HepG2 (cell line): ENCODE data around the gene ZNF343. TPM values are rescaled to one million over a fixed set of nuclear protein-coding genes. Genes with fewer than 3 reads are reported as not detected.

Source experiments
- DMAP1 ChIP-seq: IDR thresholded peaks from 2 replicates; pipeline ENCODE4 v1.6.1; 2016
- ETV6 ChIP-seq: sonication (generic); formaldehyde crosslinking; conservative IDR thresholded peaks from 2 replicates; pipeline ENCODE4 v1.4.0; 2020; ENCODE audit warnings: missing genetic modification reagents
- FOXP1 ChIP-seq, 2 experiments: fragments of 450-650 bp in 1 of 2; IDR thresholded peaks; 2 replicates each; pipeline ENCODE4 v1.6.1; 2017 to 2018; ENCODE audit warnings: antibody characterized with exemption in 1 of 2
- GTF2F1 ChIP-seq: fragments of 150-350 bp; IDR thresholded peaks from 2 replicates; pipeline ENCODE4 v1.6.1; 2014; ENCODE audit warnings: low read length
- RBAK ChIP-seq: sonication (generic); formaldehyde crosslinking; IDR thresholded peaks from 2 replicates; pipeline ENCODE4 v1.5.1; 2020; ENCODE audit warnings: mild to moderate bottlenecking, missing genetic modification reagents
- SIX1 ChIP-seq: sonication (generic); formaldehyde crosslinking; IDR thresholded peaks from 2 replicates; pipeline ENCODE4 v1.4.0; 2020; ENCODE audit warnings: missing genetic modification reagents, borderline replicate concordance
- ZBTB3 ChIP-seq: sonication (generic); formaldehyde crosslinking; IDR thresholded peaks from 2 replicates; pipeline ENCODE4 v1.4.0; 2020; ENCODE audit warnings: low read depth, mild to moderate bottlenecking, moderate library complexity, missing genetic modification reagents, borderline replicate concordance
- ZFP36L2 ChIP-seq: sonication (generic); formaldehyde crosslinking; IDR thresholded peaks from 2 replicates; pipeline ENCODE4 v1.4.0; 2020; ENCODE audit warnings: missing genetic modification reagents
- ZNF850 ChIP-seq: sonication (generic); formaldehyde crosslinking; conservative IDR thresholded peaks from 2 replicates; pipeline ENCODE4 v1.9.0; 2021; ENCODE audit warnings: mild to moderate bottlenecking, missing genetic modification reagents
- ZSCAN21 ChIP-seq: sonication (generic); formaldehyde crosslinking; IDR thresholded peaks from 2 replicates; pipeline ENCODE4 v1.8.0; 2022; ENCODE audit warnings: mild to moderate bottlenecking, missing genetic modification reagents, moderate library complexity, borderline replicate concordance
- polyA plus RNA-seq, 8 experiments: library from polyadenylated mRNA; depleted of rRNA in 3 of 8; stranded (reverse) in 7 of 8; unstranded in 1 of 8; fragments of >200 nt; fragmentation: Illumina TruSeq in 4 of 8; extraction: Trizol in 4 of 8; gene quantifications; 2 replicates each; pipeline versions ENCODE4 v1.2.1 to v1.2.3, GENCODE V29; 2011 to 2016; ENCODE audit warnings: low read depth in 4 of 8, missing spikeins in 1 of 8, mixed read lengths in 1 of 8; ENCODE audit not compliant: insufficient read depth in 1 of 8
- total RNA-seq, 5 experiments: library from RNA; depleted of rRNA; stranded (reverse); fragments of >200 nt; fragmentation: Illumina TruSeq; extraction: Trizol; gene quantifications; 2 replicates each; pipeline ENCODE4 v1.2.3, GENCODE V29; 2016; ENCODE audit warnings: low read depth in 1 of 5
- TF ChIP-seq, protein P1 (sequence below): sonication (generic); formaldehyde crosslinking; IDR thresholded peaks from 2 replicates; pipeline ENCODE4 v1.4.0; 2020; ENCODE audit warnings: mild to moderate bottlenecking, missing genetic modification reagents
- TF ChIP-seq, protein P2 (sequence below), 2 experiments: IDR thresholded peaks; 2 replicates each; pipeline ENCODE4 v1.6.1; 2011 to 2012; ENCODE audit warnings: low read length in 2 of 2, borderline replicate concordance in 1 of 2, low read depth in 1 of 2, mild to moderate bottlenecking in 1 of 2, moderate library complexity in 1 of 2
- TF ChIP-seq, protein P3 (sequence below): sonication (generic); formaldehyde crosslinking; IDR thresholded peaks from 2 replicates; pipeline ENCODE4 v1.5.0; 2020; ENCODE audit warnings: mild to moderate bottlenecking, low read depth, missing genetic modification reagents, borderline replicate concordance
- TF ChIP-seq, protein P4 (sequence below): sonication (generic); formaldehyde crosslinking; IDR thresholded peaks from 2 replicates; pipeline ENCODE4 v1.4.0; 2020; ENCODE audit warnings: missing genetic modification reagents

ZNF343 gene
- total and polyA plus RNA-seq, 2 of the 13 experiments (the other 11 are each of a cell fraction or from before 2014, with no cell fraction given) = 16.4 to 22.1 TPM

DNA sequence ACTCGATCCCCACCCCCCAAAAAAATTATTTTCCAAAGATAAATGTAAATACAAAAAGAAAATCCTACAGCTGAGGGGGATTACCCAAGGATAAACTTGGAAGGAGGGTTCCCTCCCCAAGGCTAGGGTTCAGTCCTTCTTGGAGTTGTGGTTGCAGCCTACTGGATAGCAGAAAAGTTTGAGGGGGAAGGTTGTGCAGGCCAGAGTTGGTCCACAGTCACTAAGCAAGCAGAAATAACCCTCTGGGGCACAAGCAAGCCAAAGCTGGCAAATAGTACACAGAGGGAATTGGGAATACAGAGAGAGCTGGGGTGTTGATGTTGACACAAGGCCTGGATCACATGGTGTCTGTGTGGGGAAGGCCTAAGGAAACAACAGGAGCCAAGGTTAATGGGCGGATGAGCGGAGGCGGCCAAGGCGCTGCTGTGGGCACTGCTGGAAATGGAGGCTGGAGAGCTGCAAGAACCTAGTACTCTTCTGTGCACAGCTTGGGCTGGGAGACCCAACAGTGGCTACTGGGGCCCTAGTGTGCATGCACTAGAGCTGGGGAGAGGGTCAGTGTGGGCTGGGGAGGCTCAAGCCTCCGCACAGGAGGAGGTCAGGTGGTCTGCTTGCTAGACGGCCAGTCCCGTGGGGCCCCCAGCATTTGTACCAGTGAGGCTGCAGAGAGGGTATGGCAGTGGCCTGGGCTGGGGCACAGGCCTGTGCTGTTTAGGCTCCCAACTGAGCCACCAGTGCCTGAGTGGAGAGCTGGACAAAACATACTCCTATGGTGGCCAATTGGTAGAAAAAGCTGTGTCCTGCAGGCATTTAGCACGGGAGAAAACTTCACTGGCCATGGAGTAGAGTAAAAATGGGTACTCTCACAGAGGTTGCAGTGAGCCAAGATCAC lies 32.6 kb downstream of the ZNF343 start (continued):
- TF ChIP-seq, protein P1, sequence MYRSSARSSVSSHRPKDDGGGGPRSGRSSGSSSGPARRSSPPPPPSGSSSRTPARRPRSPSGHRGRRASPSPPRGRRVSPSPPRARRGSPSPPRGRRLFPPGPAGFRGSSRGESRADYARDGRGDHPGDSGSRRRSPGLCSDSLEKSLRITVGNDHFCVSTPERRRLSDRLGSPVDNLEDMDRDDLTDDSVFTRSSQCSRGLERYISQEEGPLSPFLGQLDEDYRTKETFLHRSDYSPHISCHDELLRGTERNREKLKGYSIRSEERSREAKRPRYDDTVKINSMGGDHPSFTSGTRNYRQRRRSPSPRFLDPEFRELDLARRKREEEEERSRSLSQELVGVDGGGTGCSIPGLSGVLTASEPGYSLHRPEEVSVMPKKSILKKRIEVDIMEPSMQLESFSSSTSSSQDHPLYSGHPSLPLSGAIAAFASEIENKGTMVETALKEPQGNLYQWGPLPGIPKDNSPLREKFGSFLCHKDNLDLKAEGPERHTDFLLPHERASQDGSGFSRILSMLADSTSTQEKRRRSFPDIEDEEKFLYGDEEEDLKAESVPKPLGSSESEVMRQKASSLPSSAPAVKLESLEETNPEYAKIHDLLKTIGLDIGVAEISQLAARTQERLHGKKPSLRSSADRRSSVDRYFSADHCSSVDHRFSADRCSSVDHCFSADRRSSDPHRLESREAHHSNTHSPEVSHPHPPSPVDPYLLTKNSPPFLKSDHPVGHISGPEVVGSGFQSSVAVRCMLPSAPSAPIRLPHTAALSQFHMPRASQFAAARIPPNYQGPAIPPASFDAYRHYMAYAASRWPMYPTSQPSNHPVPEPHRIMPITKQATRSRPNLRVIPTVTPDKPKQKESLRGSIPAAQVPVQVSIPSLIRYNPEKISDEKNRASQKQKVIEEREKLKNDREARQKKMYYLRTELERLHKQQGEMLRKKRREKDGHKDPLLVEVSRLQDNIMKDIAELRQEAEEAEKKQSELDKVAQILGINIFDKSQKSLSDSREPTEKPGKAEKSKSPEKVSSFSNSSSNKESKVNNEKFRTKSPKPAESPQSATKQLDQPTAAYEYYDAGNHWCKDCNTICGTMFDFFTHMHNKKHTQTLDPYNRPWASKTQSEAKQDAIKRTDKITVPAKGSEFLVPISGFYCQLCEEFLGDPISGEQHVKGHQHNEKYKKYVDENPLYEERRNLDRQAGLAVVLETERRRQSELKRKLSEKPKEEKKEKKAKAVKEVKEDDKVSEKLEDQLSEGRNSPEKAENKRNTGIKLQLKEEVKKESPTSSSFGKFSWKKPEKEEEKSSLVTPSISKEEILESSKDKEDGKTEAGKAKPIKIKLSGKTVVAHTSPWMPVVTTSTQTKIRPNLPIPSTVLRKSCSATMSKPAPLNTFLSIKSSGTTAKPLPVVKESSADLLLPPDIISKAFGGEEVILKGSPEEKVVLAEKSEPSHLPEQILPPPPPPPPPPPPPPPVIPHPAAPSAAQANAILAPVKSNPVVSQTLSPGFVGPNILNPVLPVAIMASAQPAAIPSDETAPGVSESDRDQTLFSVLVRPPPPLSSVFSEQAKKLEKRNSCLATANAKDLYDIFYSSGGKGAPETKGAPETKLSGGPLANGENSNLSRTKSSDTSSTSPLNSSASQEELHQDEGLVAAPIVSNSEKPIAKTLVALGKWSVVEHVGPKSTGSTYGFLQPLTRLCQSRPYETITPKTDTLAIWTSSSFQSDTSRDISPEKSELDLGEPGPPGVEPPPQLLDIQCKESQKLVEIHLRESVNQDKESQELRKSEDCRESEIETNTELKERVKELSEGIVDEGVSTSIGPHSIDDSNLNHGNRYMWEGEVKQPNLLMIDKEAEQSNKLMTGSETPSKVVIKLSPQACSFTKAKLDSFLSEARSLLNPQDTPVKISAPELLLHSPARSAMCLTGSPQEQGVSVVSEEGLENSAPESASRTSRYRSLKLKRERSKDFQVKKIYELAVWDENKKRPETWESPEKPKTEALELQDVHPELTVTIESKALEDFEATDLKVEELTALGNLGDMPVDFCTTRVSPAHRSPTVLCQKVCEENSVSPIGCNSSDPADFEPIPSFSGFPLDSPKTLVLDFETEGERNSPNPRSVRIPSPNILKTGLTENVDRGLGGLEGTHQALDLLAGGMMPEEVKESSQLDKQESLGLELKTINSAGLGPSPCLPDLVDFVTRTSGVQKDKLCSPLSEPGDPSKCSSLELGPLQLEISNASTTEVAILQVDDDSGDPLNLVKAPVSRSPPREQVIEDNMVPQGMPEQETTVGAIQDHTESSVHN = no peak; the same call in none of the 2 replicates
- peak; percentile 66; the same call in 1 of the 2 replicates for TF ChIP-seq FOXP1 (IDR thresholded peaks at IDR 0.05)
- TF ChIP-seq FOXP1 (CRISPR knock-in tag; IDR thresholded peaks at IDR 0.05) = peak; percentile 95
- no peak for TF ChIP-seq ETV6
- TF ChIP-seq SIX1 (CRISPR knock-in tag) = peak; percentile 19; the same call in 1 of the 2 replicates
- peak; percentile 72 for TF ChIP-seq DMAP1 (CRISPR knock-in tag)
- TF ChIP-seq GTF2F1 = no peak
- TF ChIP-seq ZNF850 (CRISPR knock-in tag) = no peak
- TF ChIP-seq RBAK = no peak
- TF ChIP-seq, protein P2, sequence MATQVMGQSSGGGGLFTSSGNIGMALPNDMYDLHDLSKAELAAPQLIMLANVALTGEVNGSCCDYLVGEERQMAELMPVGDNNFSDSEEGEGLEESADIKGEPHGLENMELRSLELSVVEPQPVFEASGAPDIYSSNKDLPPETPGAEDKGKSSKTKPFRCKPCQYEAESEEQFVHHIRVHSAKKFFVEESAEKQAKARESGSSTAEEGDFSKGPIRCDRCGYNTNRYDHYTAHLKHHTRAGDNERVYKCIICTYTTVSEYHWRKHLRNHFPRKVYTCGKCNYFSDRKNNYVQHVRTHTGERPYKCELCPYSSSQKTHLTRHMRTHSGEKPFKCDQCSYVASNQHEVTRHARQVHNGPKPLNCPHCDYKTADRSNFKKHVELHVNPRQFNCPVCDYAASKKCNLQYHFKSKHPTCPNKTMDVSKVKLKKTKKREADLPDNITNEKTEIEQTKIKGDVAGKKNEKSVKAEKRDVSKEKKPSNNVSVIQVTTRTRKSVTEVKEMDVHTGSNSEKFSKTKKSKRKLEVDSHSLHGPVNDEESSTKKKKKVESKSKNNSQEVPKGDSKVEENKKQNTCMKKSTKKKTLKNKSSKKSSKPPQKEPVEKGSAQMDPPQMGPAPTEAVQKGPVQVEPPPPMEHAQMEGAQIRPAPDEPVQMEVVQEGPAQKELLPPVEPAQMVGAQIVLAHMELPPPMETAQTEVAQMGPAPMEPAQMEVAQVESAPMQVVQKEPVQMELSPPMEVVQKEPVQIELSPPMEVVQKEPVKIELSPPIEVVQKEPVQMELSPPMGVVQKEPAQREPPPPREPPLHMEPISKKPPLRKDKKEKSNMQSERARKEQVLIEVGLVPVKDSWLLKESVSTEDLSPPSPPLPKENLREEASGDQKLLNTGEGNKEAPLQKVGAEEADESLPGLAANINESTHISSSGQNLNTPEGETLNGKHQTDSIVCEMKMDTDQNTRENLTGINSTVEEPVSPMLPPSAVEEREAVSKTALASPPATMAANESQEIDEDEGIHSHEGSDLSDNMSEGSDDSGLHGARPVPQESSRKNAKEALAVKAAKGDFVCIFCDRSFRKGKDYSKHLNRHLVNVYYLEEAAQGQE (IDR thresholded peaks at IDR 0.05; ENCODE audit: borderline replicate concordance in 1 of 2, low read depth in 1 of 2, low read length in 2 of 2) = no peak
- TF ChIP-seq ZBTB3 = no peak
- TF ChIP-seq, protein P3, sequence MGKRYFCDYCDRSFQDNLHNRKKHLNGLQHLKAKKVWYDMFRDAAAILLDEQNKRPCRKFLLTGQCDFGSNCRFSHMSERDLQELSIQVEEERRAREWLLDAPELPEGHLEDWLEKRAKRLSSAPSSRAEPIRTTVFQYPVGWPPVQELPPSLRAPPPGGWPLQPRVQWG (CRISPR knock-in tag) = no peak
- TF ChIP-seq, protein P4, sequence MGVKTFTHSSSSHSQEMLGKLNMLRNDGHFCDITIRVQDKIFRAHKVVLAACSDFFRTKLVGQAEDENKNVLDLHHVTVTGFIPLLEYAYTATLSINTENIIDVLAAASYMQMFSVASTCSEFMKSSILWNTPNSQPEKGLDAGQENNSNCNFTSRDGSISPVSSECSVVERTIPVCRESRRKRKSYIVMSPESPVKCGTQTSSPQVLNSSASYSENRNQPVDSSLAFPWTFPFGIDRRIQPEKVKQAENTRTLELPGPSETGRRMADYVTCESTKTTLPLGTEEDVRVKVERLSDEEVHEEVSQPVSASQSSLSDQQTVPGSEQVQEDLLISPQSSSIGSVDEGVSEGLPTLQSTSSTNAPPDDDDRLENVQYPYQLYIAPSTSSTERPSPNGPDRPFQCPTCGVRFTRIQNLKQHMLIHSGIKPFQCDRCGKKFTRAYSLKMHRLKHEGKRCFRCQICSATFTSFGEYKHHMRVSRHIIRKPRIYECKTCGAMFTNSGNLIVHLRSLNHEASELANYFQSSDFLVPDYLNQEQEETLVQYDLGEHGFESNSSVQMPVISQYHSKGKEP (CRISPR knock-in tag) = no peak; the same call in 1 of the 2 replicates
- TF ChIP-seq ZSCAN21 (CRISPR knock-in tag) = peak; percentile 95
- TF ChIP-seq ZFP36L2 (CRISPR knock-in tag) = no peak
